ENCODE results near the gene EYA2. TPM values are rescaled to one million over a fixed set of nuclear protein-coding genes. Genes with fewer than 3 reads are reported as not detected.

Gene EYA2
- total RNA-seq, 2 donors from 2014 or later: 30.0 to 31.0 TPM

DNA sequence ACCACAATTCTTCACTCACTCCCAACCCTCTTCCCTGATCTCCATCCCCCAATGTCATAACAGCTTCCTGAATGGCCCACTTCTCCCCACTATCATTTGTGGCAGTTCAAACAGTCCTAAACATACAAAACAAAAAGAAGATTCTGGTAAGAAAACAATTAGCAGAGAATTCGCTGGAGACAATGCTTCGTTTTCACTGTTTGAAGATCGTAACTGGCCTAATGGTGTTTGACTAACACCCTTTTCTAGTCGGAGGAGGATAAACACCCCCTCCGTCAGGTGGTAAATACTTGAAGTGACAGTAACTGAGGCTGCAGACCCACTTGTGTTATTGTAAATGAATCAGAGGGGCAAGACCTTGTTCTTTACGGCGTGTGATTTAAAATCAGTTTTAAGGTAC is 3.8 kb downstream of the EYA2 start:
- intact Hi-C loops (cut with DNase I): loop anchor here (5.0 to 10.0 kb wide), 2 partner anchors 39 to 226 kb away; no protein-coding TSS in a partner anchor
- no peak for TF ChIP-seq POLR2A (IDR thresholded peaks at IDR 0.05)
- TF ChIP-seq, protein P1, sequence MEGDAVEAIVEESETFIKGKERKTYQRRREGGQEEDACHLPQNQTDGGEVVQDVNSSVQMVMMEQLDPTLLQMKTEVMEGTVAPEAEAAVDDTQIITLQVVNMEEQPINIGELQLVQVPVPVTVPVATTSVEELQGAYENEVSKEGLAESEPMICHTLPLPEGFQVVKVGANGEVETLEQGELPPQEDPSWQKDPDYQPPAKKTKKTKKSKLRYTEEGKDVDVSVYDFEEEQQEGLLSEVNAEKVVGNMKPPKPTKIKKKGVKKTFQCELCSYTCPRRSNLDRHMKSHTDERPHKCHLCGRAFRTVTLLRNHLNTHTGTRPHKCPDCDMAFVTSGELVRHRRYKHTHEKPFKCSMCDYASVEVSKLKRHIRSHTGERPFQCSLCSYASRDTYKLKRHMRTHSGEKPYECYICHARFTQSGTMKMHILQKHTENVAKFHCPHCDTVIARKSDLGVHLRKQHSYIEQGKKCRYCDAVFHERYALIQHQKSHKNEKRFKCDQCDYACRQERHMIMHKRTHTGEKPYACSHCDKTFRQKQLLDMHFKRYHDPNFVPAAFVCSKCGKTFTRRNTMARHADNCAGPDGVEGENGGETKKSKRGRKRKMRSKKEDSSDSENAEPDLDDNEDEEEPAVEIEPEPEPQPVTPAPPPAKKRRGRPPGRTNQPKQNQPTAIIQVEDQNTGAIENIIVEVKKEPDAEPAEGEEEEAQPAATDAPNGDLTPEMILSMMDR (IDR thresholded peaks at IDR 0.05): no peak
- no peak for TF ChIP-seq POLR2AphosphoS5 (IDR thresholded peaks at IDR 0.05)
- 42% methylated on average over 7 of the region's 7 CpGs for WGBS
- peak overlapping the region; percentile 91 to 93 for H3K27ac ChIP-seq
- no peaks in the 10 kb centered on the region for H3K27me3 ChIP-seq (replicated peaks; ENCODE audit: insufficient read depth)
- no peaks in the 10 kb centered on the region for H3K9me3 ChIP-seq
- DNase-seq (ENCODE audit: low spot score): no peak
- no peaks in the 10 kb centered on the region for H3K4me1 ChIP-seq (replicated peaks)
- no peaks in the 10 kb centered on the region for H3K36me3 ChIP-seq
- peak overlapping the region; percentile 11 to 83 for H3K4me3 ChIP-seq

- TF ChIP-seq, protein P1 (IDR thresholded peaks at IDR 0.05): no peak
- TF ChIP-seq POLR2AphosphoS5 (IDR thresholded peaks at IDR 0.05): no peak
- no peak for TF ChIP-seq POLR2A (IDR thresholded peaks at IDR 0.05)
- no peak for DNase-seq (ENCODE audit: low spot score)
- no peaks in the 10 kb centered on the region for H3K9me3 ChIP-seq
- no peaks in the 10 kb centered on the region for H3K36me3 ChIP-seq
- H3K4me3 ChIP-seq: peak overlapping the region; percentile 11 to 83
- no peaks in the 10 kb centered on the region for H3K4me1 ChIP-seq (replicated peaks)
- intact Hi-C loops (cut with DNase I): loop anchor here (5.0 to 10.0 kb wide), 2 partner anchors 38 to 225 kb away; no protein-coding TSS in a partner anchor
- WGBS: 28% methylated on average over 11 of the region's 11 CpGs
- H3K27ac ChIP-seq: peak overlapping the region; percentile 91 to 93
- H3K27me3 ChIP-seq (replicated peaks; ENCODE audit: insufficient read depth): no peaks in the 10 kb centered on the region
These were observed 5.0 kb downstream of the EYA2 start for GRCh38 chr20:46899621-46900020.

- Histone ChIP-seq H3K4me3 (peak overlapping the region; percentile 11 to 83), H3K27ac (peak overlapping the region; percentile 91 to 93), H3K9me3 (no peaks in the 10 kb centered on the region), H3K27me3 (replicated peaks; ENCODE audit: insufficient read depth) (no peaks in the 10 kb centered on the region), H3K36me3 (no peaks in the 10 kb centered on the region), H3K4me1 (replicated peaks) (no peaks in the 10 kb centered on the region)
- WGBS: 25% methylated on average over 6 of the region's 6 CpGs
- TF ChIP-seq POLR2AphosphoS5 (IDR thresholded peaks at IDR 0.05): no peak
- TF ChIP-seq, protein P1 (IDR thresholded peaks at IDR 0.05): no peak
- no peak for TF ChIP-seq POLR2A (IDR thresholded peaks at IDR 0.05)
- intact Hi-C loops (cut with DNase I): no loop called here
- no peak for DNase-seq (ENCODE audit: low spot score)
These were observed 5.4 kb downstream of the EYA2 start for GRCh38 chr20:46900086-46900485.

- Histone ChIP-seq H3K4me1 (replicated peaks) (no peaks in the 10 kb centered on the region), H3K27ac (peak overlapping the region; percentile 91 to 93), H3K27me3 (replicated peaks; ENCODE audit: insufficient read depth) (no peaks in the 10 kb centered on the region), H3K4me3 (peak overlapping the region in 1 of 2 donors; percentile 83), H3K36me3 (no peaks in the 10 kb centered on the region), H3K9me3 (no peaks in the 10 kb centered on the region)
- DNase-seq (ENCODE audit: low spot score): no peak
- 79% methylated on average over 11 of the region's 11 CpGs for WGBS
- TF ChIP-seq, protein P1 (IDR thresholded peaks at IDR 0.05): no peak
- TF ChIP-seq POLR2A (IDR thresholded peaks at IDR 0.05): no peak
- no peak for TF ChIP-seq POLR2AphosphoS5 (IDR thresholded peaks at IDR 0.05)
- intact Hi-C loops (cut with DNase I): no loop called here
These were observed 6.2 kb downstream of the EYA2 start for GRCh38 chr20:46900826-46901225.

- Histone ChIP-seq H3K4me1 (replicated peaks) (no peaks in the 10 kb centered on the region), H3K27me3 (replicated peaks; ENCODE audit: insufficient read depth) (no peaks in the 10 kb centered on the region), H3K9me3 (no peaks in the 10 kb centered on the region), H3K27ac (peak overlapping the region; percentile 91 to 93), H3K36me3 (no peaks in the 10 kb centered on the region), H3K4me3 (peak overlapping the region in 1 of 2 donors; percentile 5)
- DNase-seq (ENCODE audit: low spot score): peak; percentile 68
- intact Hi-C loops (cut with DNase I): no loop called here
- TF ChIP-seq POLR2A (IDR thresholded peaks at IDR 0.05) (peak; percentile 17), POLR2AphosphoS5 (IDR thresholded peaks at IDR 0.05) (peak; percentile 65)
- TF ChIP-seq, protein P1 (IDR thresholded peaks at IDR 0.05): no peak
- WGBS: 48% methylated on average over 13 of the region's 13 CpGs
These were observed 7.0 kb downstream of the EYA2 start for GRCh38 chr20:46901638-46902037.

All from prostate gland (tissue), 2 donors.